NB4 (cell line): Measurements from ENCODE around the gene DNAH7.

Source experiments
- MYC ChIP-seq: IDR thresholded peaks from 2 replicates; pipeline ENCODE4 v1.6.1; 2011; ENCODE audit warnings: low read depth, low read length
- POLR2A ChIP-seq: IDR thresholded peaks from 2 replicates; pipeline ENCODE4 v1.6.1; 2011; ENCODE audit warnings: mild to moderate bottlenecking; ENCODE audit not compliant: insufficient read length; ENCODE audit errors: extremely low read depth
- TF ChIP-seq, protein P1 (sequence below): IDR thresholded peaks from one replicate; pipeline ENCODE4 v1.5.1; 2012; ENCODE audit warnings: low read depth, low read length
- TF ChIP-seq, protein P2 (sequence below): IDR thresholded peaks from 2 replicates; pipeline ENCODE4 v1.6.1; 2011; ENCODE audit warnings: low read depth, low read length

DNA sequence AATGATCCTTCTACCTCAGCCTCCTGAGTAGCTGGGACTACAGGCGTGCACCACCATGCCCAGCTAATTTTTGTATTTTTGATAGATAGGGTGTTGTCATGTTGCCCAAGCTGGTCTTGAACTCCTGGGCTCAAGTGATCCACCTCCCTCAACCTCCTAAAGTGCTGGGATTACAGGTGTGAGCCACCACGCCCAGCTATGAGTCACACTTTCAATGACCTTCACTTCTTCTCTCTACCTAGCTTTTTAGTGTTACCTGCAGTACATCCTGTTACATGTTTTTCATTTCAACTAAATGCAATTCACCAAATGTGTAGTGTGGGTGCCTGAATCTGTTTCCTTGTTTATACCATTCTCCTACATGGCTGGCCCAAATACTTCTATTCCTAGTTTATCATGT, 347.6 kb downstream of the DNAH7 start:
- TF ChIP-seq, protein P1, sequence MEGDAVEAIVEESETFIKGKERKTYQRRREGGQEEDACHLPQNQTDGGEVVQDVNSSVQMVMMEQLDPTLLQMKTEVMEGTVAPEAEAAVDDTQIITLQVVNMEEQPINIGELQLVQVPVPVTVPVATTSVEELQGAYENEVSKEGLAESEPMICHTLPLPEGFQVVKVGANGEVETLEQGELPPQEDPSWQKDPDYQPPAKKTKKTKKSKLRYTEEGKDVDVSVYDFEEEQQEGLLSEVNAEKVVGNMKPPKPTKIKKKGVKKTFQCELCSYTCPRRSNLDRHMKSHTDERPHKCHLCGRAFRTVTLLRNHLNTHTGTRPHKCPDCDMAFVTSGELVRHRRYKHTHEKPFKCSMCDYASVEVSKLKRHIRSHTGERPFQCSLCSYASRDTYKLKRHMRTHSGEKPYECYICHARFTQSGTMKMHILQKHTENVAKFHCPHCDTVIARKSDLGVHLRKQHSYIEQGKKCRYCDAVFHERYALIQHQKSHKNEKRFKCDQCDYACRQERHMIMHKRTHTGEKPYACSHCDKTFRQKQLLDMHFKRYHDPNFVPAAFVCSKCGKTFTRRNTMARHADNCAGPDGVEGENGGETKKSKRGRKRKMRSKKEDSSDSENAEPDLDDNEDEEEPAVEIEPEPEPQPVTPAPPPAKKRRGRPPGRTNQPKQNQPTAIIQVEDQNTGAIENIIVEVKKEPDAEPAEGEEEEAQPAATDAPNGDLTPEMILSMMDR, result no peak
- TF ChIP-seq POLR2A (no peak), MYC (no peak)
- TF ChIP-seq, protein P2, sequence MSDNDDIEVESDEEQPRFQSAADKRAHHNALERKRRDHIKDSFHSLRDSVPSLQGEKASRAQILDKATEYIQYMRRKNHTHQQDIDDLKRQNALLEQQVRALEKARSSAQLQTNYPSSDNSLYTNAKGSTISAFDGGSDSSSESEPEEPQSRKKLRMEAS, result no peak
